ENCODE data around the gene PLEKHA8.

- TF ChIP-seq EZH2 (IDR thresholded peaks at IDR 0.05; ENCODE audit: low read length, unreplicated experiment) (no peak), EZH2phosphoT487 (IDR thresholded peaks at IDR 0.05; ENCODE audit: borderline replicate concordance, low read length) (no peak)
- TF ChIP-seq, protein P1, sequence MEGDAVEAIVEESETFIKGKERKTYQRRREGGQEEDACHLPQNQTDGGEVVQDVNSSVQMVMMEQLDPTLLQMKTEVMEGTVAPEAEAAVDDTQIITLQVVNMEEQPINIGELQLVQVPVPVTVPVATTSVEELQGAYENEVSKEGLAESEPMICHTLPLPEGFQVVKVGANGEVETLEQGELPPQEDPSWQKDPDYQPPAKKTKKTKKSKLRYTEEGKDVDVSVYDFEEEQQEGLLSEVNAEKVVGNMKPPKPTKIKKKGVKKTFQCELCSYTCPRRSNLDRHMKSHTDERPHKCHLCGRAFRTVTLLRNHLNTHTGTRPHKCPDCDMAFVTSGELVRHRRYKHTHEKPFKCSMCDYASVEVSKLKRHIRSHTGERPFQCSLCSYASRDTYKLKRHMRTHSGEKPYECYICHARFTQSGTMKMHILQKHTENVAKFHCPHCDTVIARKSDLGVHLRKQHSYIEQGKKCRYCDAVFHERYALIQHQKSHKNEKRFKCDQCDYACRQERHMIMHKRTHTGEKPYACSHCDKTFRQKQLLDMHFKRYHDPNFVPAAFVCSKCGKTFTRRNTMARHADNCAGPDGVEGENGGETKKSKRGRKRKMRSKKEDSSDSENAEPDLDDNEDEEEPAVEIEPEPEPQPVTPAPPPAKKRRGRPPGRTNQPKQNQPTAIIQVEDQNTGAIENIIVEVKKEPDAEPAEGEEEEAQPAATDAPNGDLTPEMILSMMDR (conservative IDR thresholded peaks at IDR 0.05; ENCODE audit: low read depth, low read length): no peak
Observed at GRCh38 chr7:30036220-30036619, 8.0 kb downstream of the PLEKHA8 start.

All from PC-3 (cell line).